Measurements from ENCODE around the gene TESMIN.

TESMIN gene

DNA sequence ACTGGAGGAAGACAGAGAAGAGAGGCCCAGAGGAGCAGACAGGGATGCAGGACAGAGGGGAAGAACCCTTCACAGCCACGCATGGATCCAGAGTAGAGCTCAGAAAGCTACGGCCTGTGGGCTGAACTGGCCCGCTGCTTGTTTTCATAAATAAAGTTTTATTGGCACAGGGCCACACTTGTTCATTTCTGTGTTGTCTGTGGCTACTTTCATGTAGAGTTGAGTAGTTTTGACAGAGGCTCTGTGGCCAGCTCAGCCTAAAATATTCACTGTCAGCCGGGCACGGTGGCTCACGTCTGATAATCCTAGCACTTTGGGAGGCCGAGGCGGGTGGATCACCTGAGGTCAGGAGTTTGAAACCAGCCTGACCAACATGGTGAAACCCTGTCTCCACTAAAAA lies 93.2 kb downstream of the TESMIN start:
- H3K27ac ChIP-seq (ENCODE audit: insufficient read depth in 1 of 2, low read depth in 1 of 2, low read length in 2 of 2, poor library complexity in 1 of 2, severe bottlenecking in 2 of 2): no peak overlapping the region
- H3K9me3 ChIP-seq (ENCODE audit: control extremely low read depth in 1 of 5, control insufficient read depth in 4 of 5, insufficient read depth in 2 of 5, low read depth in 1 of 5, low read length in 4 of 5): peaks cover 0 to 14% (median 5%) of the 10 kb centered on the region in 5 experiments
- peaks cover 0 to 1% (median 0%) of the 10 kb centered on the region in 4 experiments for H3K4me1 ChIP-seq (ENCODE audit: control extremely low read depth in 1 of 4, control insufficient read depth in 4 of 4, insufficient read depth in 4 of 4, low read length in 3 of 4)
- H3K27me3 ChIP-seq (replicated peaks in 2 of 5; ENCODE audit: control insufficient read depth in 4 of 5, insufficient read depth in 5 of 5, low read length in 4 of 5): no peaks in the 10 kb centered on the region
- H3K4me3 ChIP-seq (ENCODE audit: control insufficient read depth in 1 of 7, extremely low read depth in 1 of 7, insufficient read depth in 4 of 7, low read depth in 2 of 7, low read length in 6 of 7): no peak overlapping the region
- POLR2A ChIA-PET: no interaction called here
- no peaks in the 10 kb centered on the region for H3K36me3 ChIP-seq (ENCODE audit: control insufficient read depth in 4 of 4, insufficient read depth in 4 of 4, low read length in 3 of 4)
- CTCF ChIA-PET: no interaction called here
- 100% methylated on average over 1 of the region's 8 CpGs for WGBS (ENCODE audit: insufficient coverage)
- DNase-seq: no peak

Measured in common myeloid progenitor, CD34-positive (primary cell).